SK-N-MC (cell line): ENCODE data around the gene GPR25.

Experiments used
- DNase-seq: peaks from one replicate; pipeline ENCODE4 v3.0.0-alpha.2; 2011; ENCODE audit warnings: low read depth, low spot score
- H3K27ac ChIP-seq: fragments of 200-600 bp; sonication (generic); 2 replicates; pipeline ENCODE4 v1.5.1; 2016; ENCODE audit warnings: mixed run types
- H3K36me3 ChIP-seq: fragments of 200-600 bp; sonication (generic); 2 replicates; pipeline ENCODE4 v1.6.1; 2017; ENCODE audit warnings: antibody characterized with exemption, low read length, mixed read lengths; ENCODE audit not compliant: insufficient read depth
- H3K4me3 ChIP-seq: fragments of 200-600 bp; sonication (generic); 2 replicates; pipeline ENCODE4 v1.5.1; 2016
- H3K9ac ChIP-seq: fragments of 200-600 bp; sonication (generic); 2 replicates; pipeline ENCODE4 v1.8.0; 2017; ENCODE audit warnings: mixed run types, mixed read lengths; ENCODE audit not compliant: insufficient read length
- H3K9me3 ChIP-seq: fragments of 200-600 bp; sonication (generic); 2 replicates; pipeline ENCODE4 v1.6.1; 2017; ENCODE audit warnings: low read depth, mild to moderate bottlenecking, antibody characterized with exemption, low read length, moderate library complexity, mixed read lengths
- EZH2 ChIP-seq: fragments of 200-600 bp; sonication (generic); IDR thresholded peaks from one replicate; pipeline ENCODE4 v1.6.1; 2017; ENCODE audit warnings: antibody characterized with exemption
- FOXP2 ChIP-seq: optimal IDR thresholded peaks from 2 replicates; pipeline ENCODE3; 2011; ENCODE audit warnings: mild to moderate bottlenecking, moderate library complexity; ENCODE audit not compliant: insufficient read depth; ENCODE audit errors: extremely low read length, control extremely low read depth
- POLR2AphosphoS5 ChIP-seq: IDR thresholded peaks from 2 replicates; pipeline ENCODE4 v1.6.1; 2012; ENCODE audit warnings: mild to moderate bottlenecking, low read depth, low read length, borderline replicate concordance

The GPR25 gene

DNA sequence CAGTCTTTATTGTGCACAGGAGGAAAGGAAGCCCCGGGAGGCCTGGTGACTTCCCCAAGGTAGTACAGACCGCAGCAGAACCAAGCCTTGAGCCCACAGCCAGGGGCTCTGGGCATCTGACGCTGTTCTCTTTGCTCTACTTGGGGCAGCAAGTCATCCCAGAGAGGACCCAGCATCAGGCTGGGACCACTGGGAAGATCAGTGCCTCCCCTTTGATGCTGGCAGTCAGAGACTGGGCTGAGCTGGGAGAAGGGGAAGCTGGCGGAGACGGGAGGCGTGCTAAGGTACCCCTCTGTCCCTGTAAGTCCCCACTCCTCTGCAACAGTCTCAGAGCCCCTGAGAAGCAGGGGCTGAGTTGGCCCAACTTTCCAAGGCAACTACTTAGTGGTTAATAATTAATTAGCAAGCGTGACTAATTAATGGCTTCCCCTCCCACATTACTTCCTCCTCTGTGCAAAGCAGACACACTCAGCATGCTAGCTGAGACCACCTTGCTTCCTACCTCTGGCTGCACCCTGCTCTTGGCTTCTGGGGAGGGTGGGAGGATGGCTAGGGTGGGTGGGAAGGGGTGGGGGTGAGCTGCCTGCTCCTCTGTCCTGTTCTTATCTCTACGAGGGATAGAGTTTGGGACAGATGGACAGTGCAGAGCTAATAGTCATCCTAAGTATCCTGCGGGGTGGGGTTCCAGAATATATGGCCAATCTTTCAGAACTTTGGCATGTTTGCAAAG is 23.2 kb downstream of the GPR25 start:
- TF ChIP-seq FOXP2 (no peak), POLR2AphosphoS5 (no peak), EZH2 (no peak)
- H3K27ac ChIP-seq: no peak overlapping the region

GRCh38 chr1:200896531-200897196 is 23.9 kb downstream of the GPR25 start:
- no peaks in the 10 kb centered on the region for H3K36me3 ChIP-seq
- no peak overlapping the region for H3K4me3 ChIP-seq
- no peak overlapping the region for H3K27ac ChIP-seq
- DNase-seq: no peak
- H3K9me3 ChIP-seq: no peaks in the 10 kb centered on the region
- TF ChIP-seq POLR2AphosphoS5 (no peak), EZH2 (no peak)
- no peak overlapping the region for H3K9ac ChIP-seq

More for the DNA sequence above, 23.2 kb downstream of the GPR25 start:
- DNase-seq: no peak
- Histone ChIP-seq H3K9ac (no peak overlapping the region), H3K4me3 (no peak overlapping the region), H3K36me3 (no peaks in the 10 kb centered on the region), H3K9me3 (no peaks in the 10 kb centered on the region)

DNA sequence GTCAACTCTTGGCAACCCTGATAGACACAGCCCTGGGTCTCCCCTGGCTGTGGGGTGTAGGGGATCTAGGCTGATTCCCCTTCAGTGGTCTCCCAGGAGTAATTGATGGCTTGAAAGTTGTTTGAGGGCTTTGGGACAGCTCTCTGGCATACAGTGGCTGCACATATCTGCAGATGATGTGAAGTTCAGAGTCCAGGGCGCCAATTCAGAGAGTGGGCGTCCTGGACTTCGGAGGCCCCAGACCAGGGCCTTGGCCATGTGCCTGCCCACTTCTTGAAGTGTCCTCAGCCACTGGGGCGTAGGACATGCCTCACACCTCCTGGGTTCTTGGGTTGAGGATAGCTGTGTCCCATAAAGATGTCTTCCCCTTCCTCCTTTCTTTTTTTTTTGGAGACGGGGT is 24.5 kb downstream of the GPR25 start:
- no peak for DNase-seq
- no peak overlapping the region for H3K27ac ChIP-seq
- TF ChIP-seq FOXP2: no peak
- no peak for TF ChIP-seq EZH2
- TF ChIP-seq POLR2AphosphoS5: no peak

DNA sequence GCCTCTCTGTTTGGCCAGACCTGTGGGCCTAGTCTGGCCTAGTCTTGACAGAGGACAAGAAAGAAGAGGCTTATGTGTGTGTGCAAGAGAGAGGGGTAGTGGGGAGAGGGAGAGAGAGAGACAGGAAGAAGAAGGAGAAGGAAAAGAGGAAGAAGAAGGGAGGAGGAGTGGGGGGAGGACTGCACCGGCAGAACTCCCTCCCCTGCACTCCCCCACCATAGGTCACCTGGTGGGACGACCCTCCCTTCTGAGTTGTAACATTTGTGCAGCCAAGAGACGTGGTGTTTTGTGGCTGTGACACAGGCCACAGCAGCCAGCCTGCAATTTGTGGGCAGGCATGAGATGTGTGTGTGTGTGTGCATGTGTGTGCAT is 26.2 kb downstream of the GPR25 start:
- TF ChIP-seq EZH2 (no peak), FOXP2 (no peak), POLR2AphosphoS5 (no peak)
- H3K9me3 ChIP-seq: no peaks in the 10 kb centered on the region
- H3K4me3 ChIP-seq: no peak overlapping the region
- H3K36me3 ChIP-seq: no peaks in the 10 kb centered on the region
- DNase-seq: no peak
- no peak overlapping the region for H3K9ac ChIP-seq
- H3K27ac ChIP-seq: no peak overlapping the region

More for the DNA sequence above, 24.5 kb downstream of the GPR25 start:
- Histone ChIP-seq H3K4me3 (no peak overlapping the region), H3K9ac (no peak overlapping the region), H3K36me3 (no peaks in the 10 kb centered on the region), H3K9me3 (no peaks in the 10 kb centered on the region)

DNA sequence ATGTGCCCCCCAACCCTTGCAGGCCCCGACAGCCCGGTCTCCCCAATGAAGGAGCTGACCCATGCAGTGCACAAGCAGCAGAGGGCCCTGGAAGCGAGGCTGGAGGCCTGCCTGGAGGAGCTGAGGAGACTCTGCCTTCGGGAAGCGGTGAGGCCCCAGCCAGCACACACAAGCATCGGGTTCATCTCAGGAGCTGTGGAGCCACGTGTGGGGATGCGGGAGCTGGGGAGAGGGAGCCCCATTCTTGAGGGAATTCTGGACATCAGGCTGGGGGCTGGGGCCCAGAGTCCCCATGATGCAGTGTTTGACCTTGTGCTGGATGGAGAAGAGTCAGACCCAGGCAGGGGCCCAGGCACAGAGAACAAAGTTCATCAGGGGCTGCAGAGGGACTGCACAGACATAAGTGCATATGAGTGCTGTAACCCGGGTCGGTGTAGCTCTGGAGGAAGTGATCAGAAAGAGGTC is 26.7 kb downstream of the GPR25 start:
- H3K9ac ChIP-seq: no peak overlapping the region
- no peak for TF ChIP-seq EZH2
- H3K36me3 ChIP-seq: no peaks in the 10 kb centered on the region
- H3K9me3 ChIP-seq: no peaks in the 10 kb centered on the region
- no peak for DNase-seq
- H3K27ac ChIP-seq: no peak overlapping the region
- H3K4me3 ChIP-seq: no peak overlapping the region

GRCh38 chr1:200899954-200900867 is 27.4 kb downstream of the GPR25 start:
- DNase-seq: no peak
- TF ChIP-seq FOXP2 (no peak), POLR2AphosphoS5 (no peak), EZH2 (no peak)
- peak overlapping the region; percentile 17; the same call in 1 of the 2 replicates for H3K4me3 ChIP-seq
- no peak overlapping the region for H3K9ac ChIP-seq
- no peak overlapping the region for H3K27ac ChIP-seq
- H3K36me3 ChIP-seq: no peaks in the 10 kb centered on the region
- no peaks in the 10 kb centered on the region for H3K9me3 ChIP-seq

DNA sequence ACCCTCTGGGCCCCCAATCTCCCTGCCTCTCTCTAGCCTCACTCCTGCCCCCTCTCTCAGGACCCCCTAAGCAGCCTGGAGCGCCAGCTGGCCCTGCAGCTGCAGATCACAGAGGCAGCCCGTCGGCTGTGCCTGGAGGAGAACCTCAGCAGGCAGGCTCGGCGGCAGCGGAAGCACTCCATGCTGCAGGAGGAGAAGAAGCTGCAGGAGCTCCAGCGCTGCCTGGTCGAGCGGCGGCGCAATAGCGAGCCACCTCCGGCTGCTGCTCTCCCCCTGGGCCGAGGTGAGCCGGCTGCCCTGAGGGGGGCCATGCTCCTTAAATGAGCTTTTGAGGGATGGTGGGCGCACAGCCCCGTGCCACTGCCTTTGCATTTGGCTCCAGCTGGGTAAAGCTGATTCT is 28.1 kb downstream of the GPR25 start:
- Histone ChIP-seq H3K36me3 (no peaks in the 10 kb centered on the region), H3K4me3 (peak overlapping the region; percentile 17; the same call in 1 of the 2 replicates), H3K27ac (no peak overlapping the region), H3K9me3 (no peaks in the 10 kb centered on the region), H3K9ac (no peak overlapping the region)
- no peak for TF ChIP-seq FOXP2
- no peak for TF ChIP-seq EZH2
- no peak for TF ChIP-seq POLR2AphosphoS5
- DNase-seq: no peak

- H3K9ac ChIP-seq: no peak overlapping the region
- H3K36me3 ChIP-seq: no peaks in the 10 kb centered on the region
- H3K27ac ChIP-seq: no peak overlapping the region
- TF ChIP-seq FOXP2: no peak
- TF ChIP-seq EZH2: no peak
- TF ChIP-seq POLR2AphosphoS5: no peak
- H3K9me3 ChIP-seq: no peaks in the 10 kb centered on the region
- DNase-seq: no peak
- no peak overlapping the region for H3K4me3 ChIP-seq
These were observed 28.6 kb downstream of the GPR25 start for GRCh38 chr1:200901350-200901749.
